ENCODE data around the gene PLPPR3.

PLPPR3 gene

DNA sequence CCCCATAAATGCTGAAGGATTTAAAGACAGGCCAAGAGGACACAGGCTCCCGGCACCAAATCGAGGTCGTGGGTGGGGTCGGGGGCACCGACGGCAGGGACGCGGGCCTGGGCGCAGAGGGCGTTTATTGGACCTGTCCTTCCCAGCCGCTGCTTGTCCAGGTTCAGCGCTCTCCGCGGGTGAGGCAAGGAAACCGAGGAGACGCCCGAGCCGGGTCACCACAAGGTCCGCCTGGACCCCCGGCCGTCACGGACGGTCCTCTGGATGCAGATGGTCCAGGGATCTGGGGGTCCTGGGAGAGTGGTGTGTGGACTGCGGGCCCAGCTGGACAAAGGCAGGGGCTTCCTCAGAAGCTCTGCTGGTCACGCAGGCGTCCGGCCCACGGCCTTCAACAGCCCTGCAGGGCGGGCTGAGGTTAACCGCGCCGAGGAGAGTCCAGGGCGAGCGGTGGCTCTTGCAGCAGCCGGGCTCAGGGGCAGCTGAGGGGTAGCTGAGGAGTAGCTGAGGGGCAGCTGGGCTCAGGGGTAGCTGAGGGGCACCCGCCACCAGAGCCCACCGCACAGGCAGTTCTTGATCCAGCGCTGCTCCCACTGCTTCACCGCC is 46.2 kb upstream of the PLPPR3 start:
- TF ChIP-seq, protein P1, sequence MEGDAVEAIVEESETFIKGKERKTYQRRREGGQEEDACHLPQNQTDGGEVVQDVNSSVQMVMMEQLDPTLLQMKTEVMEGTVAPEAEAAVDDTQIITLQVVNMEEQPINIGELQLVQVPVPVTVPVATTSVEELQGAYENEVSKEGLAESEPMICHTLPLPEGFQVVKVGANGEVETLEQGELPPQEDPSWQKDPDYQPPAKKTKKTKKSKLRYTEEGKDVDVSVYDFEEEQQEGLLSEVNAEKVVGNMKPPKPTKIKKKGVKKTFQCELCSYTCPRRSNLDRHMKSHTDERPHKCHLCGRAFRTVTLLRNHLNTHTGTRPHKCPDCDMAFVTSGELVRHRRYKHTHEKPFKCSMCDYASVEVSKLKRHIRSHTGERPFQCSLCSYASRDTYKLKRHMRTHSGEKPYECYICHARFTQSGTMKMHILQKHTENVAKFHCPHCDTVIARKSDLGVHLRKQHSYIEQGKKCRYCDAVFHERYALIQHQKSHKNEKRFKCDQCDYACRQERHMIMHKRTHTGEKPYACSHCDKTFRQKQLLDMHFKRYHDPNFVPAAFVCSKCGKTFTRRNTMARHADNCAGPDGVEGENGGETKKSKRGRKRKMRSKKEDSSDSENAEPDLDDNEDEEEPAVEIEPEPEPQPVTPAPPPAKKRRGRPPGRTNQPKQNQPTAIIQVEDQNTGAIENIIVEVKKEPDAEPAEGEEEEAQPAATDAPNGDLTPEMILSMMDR (IDR thresholded peaks at IDR 0.05; ENCODE audit: control insufficient read depth, extremely low read depth, insufficient read depth) = no peak
- no peak for DNase-seq (ENCODE audit: low read depth)
- no peak overlapping the region for H3K4me3 ChIP-seq (ENCODE audit: low read depth, low read length)

DNA sequence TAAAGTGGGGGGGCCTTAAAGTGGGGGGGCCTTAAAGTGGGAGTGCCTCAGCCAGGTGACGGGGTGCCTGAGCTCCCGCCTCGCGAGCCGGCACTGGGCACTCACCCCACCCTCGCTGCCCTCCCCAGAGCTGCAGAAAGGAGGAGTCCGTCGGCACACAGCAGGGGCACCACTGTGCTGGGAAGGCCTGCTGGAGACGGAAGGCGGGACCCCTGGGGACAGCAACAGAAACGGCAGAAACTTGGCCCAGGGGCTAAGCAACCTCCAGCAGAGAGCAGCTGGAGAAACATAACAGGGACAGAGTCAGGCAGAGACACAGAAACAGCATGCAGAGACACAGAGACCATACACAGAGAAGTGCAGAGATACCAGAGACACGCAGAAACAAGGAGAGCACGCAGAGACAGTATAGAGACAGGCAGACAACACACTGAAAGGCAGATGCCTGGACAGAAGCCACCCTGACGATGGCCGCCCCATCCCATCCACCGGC is 45.6 kb upstream of the PLPPR3 start:
- TF ChIP-seq, protein P1 (IDR thresholded peaks at IDR 0.05; ENCODE audit: control insufficient read depth, extremely low read depth, insufficient read depth) = no peak
- no peak for DNase-seq (ENCODE audit: low read depth)
- H3K4me3 ChIP-seq (ENCODE audit: low read depth, low read length) = no peak overlapping the region

- H3K4me3 ChIP-seq (ENCODE audit: low read depth, low read length) = no peak overlapping the region
- no peak for DNase-seq (ENCODE audit: low read depth)
- TF ChIP-seq, protein P1 (IDR thresholded peaks at IDR 0.05; ENCODE audit: control insufficient read depth, extremely low read depth, insufficient read depth) = no peak
Observed at GRCh38 chr19:866769-867300, 45.1 kb upstream of the PLPPR3 start.

GRCh38 chr19:863315-863620 is 41.5 kb upstream of the PLPPR3 start:
- no peak for DNase-seq (ENCODE audit: low read depth)
- no peak overlapping the region for H3K4me3 ChIP-seq (ENCODE audit: low read depth, low read length)
- TF ChIP-seq, protein P1 (IDR thresholded peaks at IDR 0.05; ENCODE audit: control insufficient read depth, extremely low read depth, insufficient read depth) = no peak

DNA sequence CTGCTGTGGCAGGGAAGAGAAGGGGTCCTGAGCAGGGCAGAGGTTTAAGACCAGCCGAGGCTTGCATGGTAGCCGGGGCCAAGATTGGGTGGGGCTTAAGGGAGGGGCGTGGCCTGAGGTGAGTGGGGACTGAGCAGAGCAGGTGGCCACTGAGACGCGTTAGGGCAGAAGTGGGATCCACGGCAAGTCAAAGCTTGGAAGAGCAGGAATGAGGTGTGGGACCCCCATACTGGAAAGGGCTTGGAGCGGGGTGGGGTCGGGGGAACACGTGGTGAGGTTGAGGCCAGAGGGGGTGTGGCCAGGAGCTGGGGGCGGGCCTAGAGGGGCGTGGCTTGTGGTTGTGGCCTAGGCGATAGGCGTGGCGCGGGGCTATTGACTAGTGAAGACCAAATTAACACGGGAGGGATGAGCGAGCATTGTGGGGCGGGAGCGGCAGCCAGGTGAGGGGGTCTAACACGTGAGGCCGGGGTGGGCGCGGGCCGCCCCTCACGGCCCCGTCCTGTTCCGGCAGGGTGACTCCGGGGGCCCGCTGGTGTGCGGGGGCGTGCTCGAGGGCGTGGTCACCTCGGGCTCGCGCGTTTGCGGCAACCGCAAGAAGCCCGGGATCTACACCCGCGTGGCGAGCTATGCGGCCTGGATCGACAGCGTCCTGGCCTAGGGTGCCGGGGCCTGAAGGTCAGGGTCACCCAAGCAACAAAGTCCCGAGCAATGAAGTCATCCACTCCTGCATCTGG is 41.0 kb upstream of the PLPPR3 start:
- TF ChIP-seq, protein P1 (IDR thresholded peaks at IDR 0.05; ENCODE audit: control insufficient read depth, extremely low read depth, insufficient read depth) = no peak
- no peak for DNase-seq (ENCODE audit: low read depth)
- no peak overlapping the region for H3K4me3 ChIP-seq (ENCODE audit: low read depth, low read length)

- no peak overlapping the region for H3K4me3 ChIP-seq (ENCODE audit: low read depth, low read length)
- TF ChIP-seq, protein P1 (IDR thresholded peaks at IDR 0.05; ENCODE audit: control insufficient read depth, extremely low read depth, insufficient read depth) = no peak
- DNase-seq (ENCODE audit: low read depth) = no peak
Observed at GRCh38 chr19:861756-862580, 40.2 kb upstream of the PLPPR3 start.

Measured in LNCaP clone FGC (cell line).